ENCODE data around the gene JAML.

DNA sequence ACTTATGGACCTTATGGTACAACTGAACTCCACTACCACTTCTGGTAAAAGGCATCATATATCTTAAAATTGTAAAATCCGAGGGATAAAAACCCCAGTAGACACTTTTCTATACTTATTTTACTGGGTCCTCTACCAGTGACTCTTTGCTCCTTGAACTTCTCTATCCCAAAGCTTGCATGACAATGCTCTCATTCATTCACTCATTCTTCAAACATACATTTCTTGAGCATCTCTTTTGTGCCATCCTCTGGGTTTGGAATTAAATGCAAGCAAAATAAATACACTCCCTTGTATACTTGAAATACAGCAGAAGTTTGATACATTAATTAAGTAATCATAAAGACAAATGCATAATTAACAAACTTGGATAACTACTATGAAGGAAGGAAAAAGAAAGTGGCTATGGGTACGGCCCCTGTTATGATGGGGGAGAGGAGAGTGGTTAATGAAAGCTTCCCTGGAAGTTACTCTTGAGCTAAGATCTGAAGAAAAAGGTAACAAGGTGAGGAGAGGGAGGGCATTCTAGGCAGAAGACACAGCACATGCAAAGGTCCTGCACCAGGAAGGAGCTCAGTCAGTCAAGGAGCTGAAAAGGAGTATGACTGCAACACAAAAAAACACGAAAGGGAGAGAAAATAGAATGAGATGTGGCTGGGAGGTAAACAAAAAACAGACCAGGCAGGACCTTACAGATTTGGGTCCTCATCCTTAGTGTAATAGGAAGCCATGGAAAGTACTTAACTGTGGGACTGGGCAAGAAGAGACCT is 19.4 kb upstream of the JAML start:
- TF ChIP-seq CTCF (IDR thresholded peaks at IDR 0.05 in 2 of 3, conservative IDR thresholded peaks at IDR 0.05 in 1 of 3; ENCODE audit: insufficient read depth in 2 of 3, low read depth in 1 of 3, low read length in 3 of 3) (no peak), ZNF253 (CRISPR knock-in tag; conservative IDR thresholded peaks at IDR 0.05) (no peak), KDM2B (CRISPR knock-in tag; IDR thresholded peaks at IDR 0.05) (no peak), ZBTB49 (CRISPR knock-in tag; IDR thresholded peaks at IDR 0.05; ENCODE audit: borderline replicate concordance) (no peak), SNRNP70 (optimal IDR thresholded peaks at IDR 0.05; ENCODE audit: low read depth, low read length) (no peak), TCF7 (IDR thresholded peaks at IDR 0.05; ENCODE audit: borderline replicate concordance) (no peak), HMG20B (CRISPR knock-in tag; IDR thresholded peaks at IDR 0.05) (no peak), ZNF76 (CRISPR knock-in tag; IDR thresholded peaks at IDR 0.05; ENCODE audit: borderline replicate concordance) (no peak), SRF (CRISPR knock-in tag; IDR thresholded peaks at IDR 0.05) (no peak), EHMT2 (IDR thresholded peaks at IDR 0.05) (no peak), FOXK1 (CRISPR knock-in tag; IDR thresholded peaks at IDR 0.05; ENCODE audit: borderline replicate concordance) (no peak), EZH2 (IDR thresholded peaks at IDR 0.05; ENCODE audit: borderline replicate concordance, low read depth, low read length) (no peak), BCL6 (CRISPR knock-in tag; IDR thresholded peaks at IDR 0.05) (no peak), ZNF436 (CRISPR knock-in tag; IDR thresholded peaks at IDR 0.05) (no peak)
